Umbilical cord (tissue), 2 donors: ENCODE data around the gene MEI4. TPM values are rescaled to one million over a fixed set of nuclear protein-coding genes. Genes with fewer than 3 reads are reported as not detected.

ENCODE experiments used
- DNase-seq: peaks from one replicate; pipeline ENCODE4 v3.0.0-alpha.2; 2015; ENCODE audit warnings: low spot score
- total RNA-seq: library from RNA; depleted of rRNA; stranded (reverse); fragments of >200 nt; gene quantifications from one replicate; pipeline ENCODE4 v1.2.3, GENCODE V29; 2014; ENCODE audit warnings: low replicate concordance; ENCODE audit not compliant: insufficient read depth

Gene MEI4
- total RNA-seq, 1 donor from 2014 or later: 3.4 TPM

DNA sequence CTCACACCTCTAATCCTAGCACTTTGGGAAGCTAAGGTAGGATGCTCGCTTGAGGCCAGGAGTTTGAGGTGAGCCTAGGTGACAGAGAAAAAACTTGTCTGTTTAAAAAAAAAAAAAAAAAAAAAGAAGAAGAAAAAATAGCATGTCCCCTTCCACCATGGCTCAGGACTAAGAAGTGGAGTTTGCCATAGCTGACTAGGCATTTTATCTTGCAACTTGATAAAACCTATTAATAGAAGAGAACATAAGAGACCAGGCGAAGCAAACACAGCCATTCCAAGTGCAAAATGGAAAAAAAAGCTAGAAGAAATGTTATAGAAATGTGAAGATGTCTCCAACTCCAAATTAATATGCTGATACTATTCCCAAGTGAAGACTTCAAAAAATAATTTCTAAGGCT lies 277.5 kb downstream of the MEI4 start:
- no peak for DNase-seq

DNA sequence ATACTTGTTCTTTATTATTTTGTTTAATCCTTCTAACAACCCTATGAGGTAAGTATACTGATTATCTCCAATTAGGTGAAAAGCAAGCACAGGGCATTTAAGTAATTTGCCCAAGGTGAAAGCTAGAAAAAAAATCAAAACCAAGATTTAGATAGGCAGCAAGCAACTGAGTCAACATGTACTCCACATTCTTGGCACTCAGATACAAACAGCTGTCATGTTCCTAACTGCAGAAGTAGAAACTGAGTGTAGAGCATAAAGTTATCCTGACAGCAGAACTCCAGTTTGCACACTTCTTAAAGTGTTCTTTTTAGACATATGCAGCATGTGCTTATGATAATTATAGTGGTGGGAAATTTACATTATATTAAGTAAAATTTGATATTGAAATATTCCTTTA lies 278.1 kb downstream of the MEI4 start:
- peak; percentile 72 for DNase-seq

DNA sequence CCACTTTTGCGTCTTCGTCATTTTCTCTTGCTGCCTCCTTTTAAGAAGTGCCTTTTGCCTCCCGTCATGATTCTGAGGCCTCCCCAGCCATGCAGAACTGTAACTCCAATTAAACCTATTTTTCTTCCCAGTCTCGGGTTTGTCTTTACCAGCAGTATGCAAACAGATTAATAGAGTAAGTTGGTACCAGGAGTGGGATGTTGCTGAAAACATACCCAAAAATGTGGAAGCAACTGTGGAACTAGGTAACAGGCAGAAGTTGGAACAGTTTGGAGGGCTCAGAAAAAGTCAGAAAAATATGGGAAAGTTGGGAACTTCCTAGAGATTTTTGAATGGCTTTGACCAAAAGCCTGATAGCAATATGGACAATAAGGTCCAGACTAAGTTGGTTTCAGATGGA lies 309.2 kb downstream of the MEI4 start:
- DNase-seq: no peak

DNA sequence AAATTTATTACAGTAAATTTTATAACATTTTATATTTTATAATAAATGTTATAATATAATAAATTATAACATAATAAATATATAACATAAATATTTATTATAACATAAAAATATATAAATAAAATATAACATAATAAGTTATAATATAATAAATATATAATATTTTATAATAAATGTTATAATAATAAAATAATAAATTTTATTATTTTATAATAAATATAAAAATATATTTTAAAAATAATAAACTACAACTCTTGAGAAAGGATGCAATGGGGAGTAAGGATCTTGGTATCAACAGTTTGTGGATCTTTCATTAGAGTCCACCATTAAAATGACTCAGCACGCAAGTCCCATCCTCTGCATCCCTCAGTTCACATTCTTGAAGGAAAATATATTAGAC lies 312.6 kb downstream of the MEI4 start:
- DNase-seq: no peak

DNA sequence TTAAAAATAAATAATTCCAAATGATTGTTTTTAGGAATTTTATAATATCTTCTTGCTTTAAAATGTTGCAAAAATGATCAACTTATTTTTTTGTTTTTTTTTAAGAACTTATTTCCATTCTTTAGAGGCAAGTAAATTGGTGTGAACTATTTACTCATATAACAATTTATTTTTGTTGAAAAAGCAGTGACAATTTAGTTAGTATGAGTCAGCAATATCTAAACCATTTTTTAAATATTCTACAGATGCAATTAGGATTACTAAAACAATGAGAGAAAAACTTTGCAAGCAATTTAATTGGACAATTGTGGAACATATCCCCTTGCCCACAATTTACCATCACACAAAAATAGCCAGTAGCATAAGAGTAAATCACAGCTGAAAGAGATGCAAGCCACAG lies 319.5 kb downstream of the MEI4 start:
- no peak for DNase-seq

Other genes with a start within 250 kb of the MEI4 start
- 17.1 TPM for gene HTR1B, start 189.5 kb upstream of the MEI4 start, total RNA-seq